Kidney (tissue), 14 donors: ENCODE data around the gene ACLY. TPM values are rescaled to one million over a fixed set of nuclear protein-coding genes. Genes with fewer than 3 reads are reported as not detected.

ENCODE experiments used
- DNase-seq, 5 donors: peaks; one replicate each; pipeline ENCODE4 v3.0.0-alpha.2; 2013 to 2020
- FAIRE-seq: peaks from 2 replicates; lab custom pipeline; 2012; peaks lifted over from hg19 to GRCh38; lab: Jason Lieb, UNC
- H3K27ac ChIP-seq, 2 donors: one replicate each; pipeline ENCODE4 v1.7.0; 2013; ENCODE audit warnings: low read depth in 2 of 2, low read length in 2 of 2, inconsistent platforms in 1 of 2
- H3K27me3 ChIP-seq: one replicate; pipeline ENCODE4 v1.7.1; 2013; ENCODE audit warnings: low read length, inconsistent platforms; ENCODE audit not compliant: control insufficient read depth, insufficient read depth
- H3K36me3 ChIP-seq, 3 donors: one replicate each; pipeline versions ENCODE4 v1.7.0 to v1.7.1; 2013; ENCODE audit warnings: low read length in 3 of 3, control low read depth in 1 of 3, inconsistent platforms in 1 of 3; ENCODE audit not compliant: insufficient read depth in 3 of 3, control insufficient read depth in 2 of 3
- H3K4me1 ChIP-seq, 3 donors: one replicate each; pipeline versions ENCODE4 v1.7.0 to v1.7.1; 2013; ENCODE audit warnings: low read length in 3 of 3, inconsistent platforms in 1 of 3, low read depth in 1 of 3; ENCODE audit not compliant: control insufficient read depth in 2 of 3, insufficient read depth in 2 of 3
- H3K4me3 ChIP-seq, 3 donors: one replicate each; pipeline versions ENCODE4 v1.7.0 to v1.8.1; 2013; ENCODE audit warnings: low read length in 3 of 3, control low read depth in 1 of 3, inconsistent platforms in 1 of 3
- H3K9ac ChIP-seq, 3 donors: one replicate each; pipeline versions ENCODE4 v1.7.0 to v1.7.1; 2013; ENCODE audit warnings: low read length in 3 of 3, control low read depth in 1 of 3, inconsistent platforms in 1 of 3
- H3K9me3 ChIP-seq, 3 donors: one replicate each; pipeline versions ENCODE4 v1.7.0 to v1.7.1; 2013; ENCODE audit warnings: low read length in 3 of 3, control low read depth in 1 of 3, inconsistent platforms in 1 of 3; ENCODE audit not compliant: control insufficient read depth in 2 of 3, insufficient read depth in 1 of 3
- intact Hi-C: fragments of 100-400 bp; cut with DNase I; formaldehyde crosslinking; loops from one replicate; pipeline ENCODE4 v1.11.1; 2022
- polyA plus RNA-seq: library from polyadenylated mRNA; stranded (reverse); fragments of 350-450 nt; fragmentation: Illumina TruSeq; extraction: RNeasy Lipid Tissue Mini Kit (QIAGEN cat#74804); gene quantifications from one replicate; pipeline ENCODE4 v1.2.3, GENCODE V29; 2014; ENCODE audit warnings: low read depth, low replicate concordance; ENCODE audit not compliant: insufficient read depth
- total RNA-seq: library from RNA; stranded (reverse); fragmentation: NEBNext Ultra II Directional; extraction: Animal tissue kit (Norgen Biotek cat#: 25700); gene quantifications from one replicate; pipeline ENCODE4 v1.2.1, GENCODE V29; 2021
- TF ChIP-seq, protein P1 (sequence below): IDR thresholded peaks from 3 replicates; pipeline ENCODE4 v1.5.1; 2012; ENCODE audit warnings: mild to moderate bottlenecking, moderate library complexity, borderline replicate concordance; ENCODE audit not compliant: insufficient read depth; ENCODE audit errors: extremely low read depth
- donor health status: control.
- donor health status: control.
- donor health status: control.
- donor health status: control.
- donor health status: control.
- donor health status: DM: yes; HTN: yes; CAD: no.
- donor health status: Normal renal cell carcinoma (clear cell type).

The ACLY gene
- total and polyA plus RNA-seq, 2 donors from 2014 or later = 33.7 to 104 TPM

DNA sequence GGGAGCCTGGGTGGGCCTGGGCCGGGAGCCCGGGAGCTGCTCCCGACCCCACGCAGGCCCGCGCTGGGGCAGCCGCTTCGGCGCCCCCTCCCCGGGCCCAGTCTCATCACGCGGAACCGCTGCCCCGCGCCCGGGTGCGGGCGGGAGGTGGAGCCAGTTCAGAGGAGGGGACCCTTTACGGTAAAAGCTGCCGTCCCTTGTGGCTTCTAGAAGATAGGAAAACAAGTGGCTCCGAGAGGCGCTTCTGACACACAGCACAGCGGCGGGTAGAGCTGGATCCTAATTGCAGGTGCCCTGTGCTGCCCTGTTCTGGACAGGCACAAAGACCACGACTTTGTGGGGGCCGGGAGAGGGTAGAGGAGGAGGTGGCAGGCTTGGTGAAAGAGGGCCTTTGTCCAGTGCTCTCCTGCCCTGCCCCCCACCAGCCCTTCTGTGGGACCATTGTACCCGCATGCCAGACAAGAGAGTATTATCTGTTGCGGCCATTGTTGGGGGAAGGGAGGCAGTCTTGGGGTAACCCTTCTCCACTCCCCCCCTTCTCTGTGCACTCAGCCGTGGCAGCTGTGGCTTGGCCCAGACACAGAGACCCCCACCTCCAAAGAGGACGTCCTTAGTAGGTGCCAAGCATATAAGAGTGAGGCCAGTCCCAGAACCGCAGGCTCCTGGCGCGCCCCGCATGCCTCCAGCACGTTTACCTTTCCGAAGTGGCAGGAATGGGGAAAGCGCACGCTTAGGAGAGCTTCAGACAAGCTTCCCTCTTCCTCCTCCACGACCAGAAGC is 48.6 kb upstream of the ACLY start:
- DNase-seq (peak in 2 of 5 donors; percentile 77 to 83), FAIRE-seq (no peak)
- intact Hi-C loops = no loop called here
- H3K9ac ChIP-seq = peak overlapping the region; percentile 35 to 90 (median 86)
- TF ChIP-seq, protein P1, sequence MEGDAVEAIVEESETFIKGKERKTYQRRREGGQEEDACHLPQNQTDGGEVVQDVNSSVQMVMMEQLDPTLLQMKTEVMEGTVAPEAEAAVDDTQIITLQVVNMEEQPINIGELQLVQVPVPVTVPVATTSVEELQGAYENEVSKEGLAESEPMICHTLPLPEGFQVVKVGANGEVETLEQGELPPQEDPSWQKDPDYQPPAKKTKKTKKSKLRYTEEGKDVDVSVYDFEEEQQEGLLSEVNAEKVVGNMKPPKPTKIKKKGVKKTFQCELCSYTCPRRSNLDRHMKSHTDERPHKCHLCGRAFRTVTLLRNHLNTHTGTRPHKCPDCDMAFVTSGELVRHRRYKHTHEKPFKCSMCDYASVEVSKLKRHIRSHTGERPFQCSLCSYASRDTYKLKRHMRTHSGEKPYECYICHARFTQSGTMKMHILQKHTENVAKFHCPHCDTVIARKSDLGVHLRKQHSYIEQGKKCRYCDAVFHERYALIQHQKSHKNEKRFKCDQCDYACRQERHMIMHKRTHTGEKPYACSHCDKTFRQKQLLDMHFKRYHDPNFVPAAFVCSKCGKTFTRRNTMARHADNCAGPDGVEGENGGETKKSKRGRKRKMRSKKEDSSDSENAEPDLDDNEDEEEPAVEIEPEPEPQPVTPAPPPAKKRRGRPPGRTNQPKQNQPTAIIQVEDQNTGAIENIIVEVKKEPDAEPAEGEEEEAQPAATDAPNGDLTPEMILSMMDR = no peak
- H3K36me3 ChIP-seq = peaks cover under 1 to 8% (median 4%) of the 10 kb centered on the region in 3 donors
- H3K9me3 ChIP-seq = no peaks in the 10 kb centered on the region
- H3K27ac ChIP-seq = peak overlapping the region; percentile 60 to 78
- H3K4me3 ChIP-seq = peak overlapping the region; percentile 66 to 86 (median 75)
- H3K4me1 ChIP-seq = peaks cover 0 to 37% (median 25%) of the 10 kb centered on the region in 3 donors
- no peaks in the 10 kb centered on the region for H3K27me3 ChIP-seq

DNA sequence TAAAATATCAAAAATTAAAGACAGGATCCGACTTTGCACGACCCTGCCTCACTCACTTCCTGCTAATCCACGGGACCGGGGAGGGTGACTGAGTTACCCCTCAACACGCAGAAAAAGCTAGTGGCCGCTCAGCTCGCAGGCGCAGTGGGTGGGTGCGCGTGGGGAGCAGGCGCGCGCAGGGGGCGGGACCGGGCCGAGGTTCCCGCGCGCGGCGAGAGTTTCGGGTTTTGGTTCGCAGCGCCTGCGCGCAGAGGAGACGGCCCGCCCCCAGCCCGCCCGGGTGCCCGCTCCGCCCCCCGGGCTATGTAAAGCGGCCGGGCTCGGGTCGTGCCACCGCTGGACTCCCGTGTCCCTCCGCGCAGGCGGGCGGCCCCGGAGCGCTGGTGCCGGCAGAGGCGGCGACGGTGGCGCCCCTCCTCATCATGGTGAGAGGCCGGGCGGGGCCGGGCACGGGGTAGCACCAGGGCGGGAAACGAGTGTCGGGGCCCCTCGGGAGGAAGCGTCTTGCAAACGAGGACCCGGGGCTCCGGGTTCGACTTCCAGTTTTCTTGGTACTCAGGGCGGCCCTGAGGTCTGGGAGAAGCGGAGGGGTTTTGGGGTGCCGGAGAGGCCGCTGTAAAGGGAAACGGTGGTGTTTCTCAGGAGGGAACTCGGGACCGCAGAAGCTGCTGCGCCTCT is 47.9 kb upstream of the ACLY start, which contains the start of gene CNP:
Gene CNP, plus strand, starts transcription at position 333 of the 678 bp plus-strand sequence. Its CDS starts 90 bp downstream, at position 423.
- peaks cover 0 to 8% (median 4%) of the 10 kb centered on the region in 3 donors for H3K36me3 ChIP-seq
- no peaks in the 10 kb centered on the region for H3K27me3 ChIP-seq
- peak within 1 kb of the TSS; percentile 35 to 90 (median 86) for H3K9ac ChIP-seq
- DNase-seq (peak; percentile 91 to 97 (median 96)), FAIRE-seq (no peak)
- intact Hi-C loops = no loop called here
- H3K4me1 ChIP-seq = peaks cover 0 to 30% (median 21%) of the 10 kb centered on the region in 3 donors
- peak within 1 kb of the TSS; percentile 60 to 88 for H3K27ac ChIP-seq
- peak within 1 kb of the TSS; percentile 74 to 86 (median 80) for H3K4me3 ChIP-seq
- TF ChIP-seq, protein P1 = no peak
- no peaks in the 10 kb centered on the region for H3K9me3 ChIP-seq

DNA sequence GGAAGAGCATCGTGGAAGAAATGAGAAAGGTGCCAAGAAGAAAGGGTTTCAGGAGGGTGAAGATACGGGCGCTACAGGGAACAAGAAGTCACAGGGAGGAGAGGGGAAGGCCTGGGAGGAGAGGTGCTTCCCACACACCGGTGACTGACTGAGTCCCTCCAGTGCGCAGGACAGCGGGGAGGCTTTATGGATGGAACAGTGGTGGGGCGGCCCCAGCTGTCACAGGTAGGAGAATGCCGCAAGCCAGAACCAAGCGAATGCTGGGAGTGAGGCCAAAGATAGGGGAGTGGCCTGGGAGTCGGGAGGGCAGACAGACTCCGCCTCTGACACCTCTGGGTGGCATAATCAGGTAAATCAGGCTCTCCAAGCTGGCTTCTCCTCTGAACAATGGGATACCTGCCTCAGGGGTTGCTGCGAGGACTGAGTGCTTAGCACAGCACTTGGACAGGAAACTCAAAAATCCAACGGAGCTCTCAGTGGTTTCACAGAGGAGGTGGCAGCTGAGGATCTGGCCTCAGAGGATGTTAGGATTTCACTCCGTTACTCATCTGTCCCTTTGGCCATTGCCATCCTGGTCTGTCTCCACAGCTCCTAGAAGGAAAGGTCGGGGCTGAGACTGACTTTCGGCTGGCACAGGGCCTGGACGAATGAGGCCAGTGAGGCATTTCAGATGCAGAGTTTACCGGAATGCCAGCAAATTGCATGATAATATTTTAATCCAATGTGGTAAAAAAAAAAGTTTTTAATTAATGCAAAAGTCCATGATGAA is 47.1 kb upstream of the ACLY start:
- Histone ChIP-seq H3K27me3 (no peaks in the 10 kb centered on the region), H3K36me3 (peaks cover 0 to 8% (median 1%) of the 10 kb centered on the region in 3 donors), H3K4me1 (peaks cover 0 to 26% (median 17%) of the 10 kb centered on the region in 3 donors), H3K9me3 (no peaks in the 10 kb centered on the region), H3K9ac (peak overlapping the region; percentile 20 to 79 (median 32)), H3K4me3 (peak overlapping the region; percentile 74 to 86 (median 80)), H3K27ac (peak overlapping the region; percentile 60 to 88)
- DNase-seq (peak; percentile 74 to 91 (median 81)), FAIRE-seq (no peak)
- intact Hi-C loops = no loop called here
- TF ChIP-seq, protein P1 = no peak
